GM12878 (cell line): ENCODE data around the gene TTC31. TPM values are rescaled to one million over a fixed set of nuclear protein-coding genes. Genes with fewer than 3 reads are reported as not detected.

ENCODE experiments used
- ATAC-seq: fragments of 200-7000 bp; cut with Tn5 transposase; 3 replicates; pipeline ENCODE4 v1.9.1; 2020; ENCODE audit warnings: mild to moderate bottlenecking, moderate library complexity
- BruUV-seq: library from RNA; stranded (reverse); fragments of 400-500 nt; replicated peaks from 2 replicates; lab custom pipeline; 2021; lab: Mats Ljungman, UMichigan
- CTCF ChIA-PET: fragments of 300-600 bp; sonication (Branson Sonifier 250); formaldehyde crosslinking; extraction: SDS; loops from one replicate; lab custom pipeline; 2021; ENCODE audit warnings: inconsistent platforms; lab: Yijun Ruan, JAX
- POLR2A ChIA-PET: fragments of 350-600 bp; formaldehyde crosslinking; extraction: SDS; loops from one replicate; lab custom pipeline; 2021; ENCODE audit warnings: inconsistent platforms; lab: Charles Lee
- RAD21 ChIA-PET: fragments of 300-600 bp; sonication (Branson Sonifier 250); formaldehyde crosslinking; loops from one replicate; lab custom pipeline; 2023; ENCODE audit warnings: antibody characterized with exemption; ENCODE audit not compliant: unreplicated experiment; lab: Charles Lee
- SMC1A ChIA-PET: fragments of 300-600 bp; sonication (Branson Sonifier 250); formaldehyde crosslinking; loops from one replicate; lab custom pipeline; 2023; ENCODE audit not compliant: unreplicated experiment, uncharacterized antibody; lab: Charles Lee
- DNase-seq: peaks from one replicate; pipeline ENCODE4 v3.0.0-alpha.2; 2011; ENCODE audit warnings: low read depth, low spot score
- FAIRE-seq: peaks from 3 replicates; lab custom pipeline; 2011; peaks lifted over from hg19 to GRCh38; lab: Jason Lieb, UNC
- H2AFZ ChIP-seq: 2 replicates; pipeline ENCODE4 v1.6.0; 2011; ENCODE audit warnings: low read depth, low read length, control low read depth; ENCODE audit not compliant: control insufficient read depth
- H3K27ac ChIP-seq: 2 replicates; pipeline ENCODE4 v1.5.1; 2011; ENCODE audit warnings: control low read depth; ENCODE audit not compliant: control insufficient read depth, insufficient read depth
- H3K27me3 ChIP-seq, 2 experiments: replicated peaks in 1 of 2; 2 replicates each; pipeline versions ENCODE4 v1.6.0 to v1.6.1; 2011; ENCODE audit warnings: low read length in 1 of 2; ENCODE audit not compliant: control insufficient read depth in 2 of 2, insufficient read depth in 2 of 2
- H3K36me3 ChIP-seq, 2 experiments: 2 replicates each; pipeline ENCODE4 v1.5.1; 2011; ENCODE audit warnings: low read length in 1 of 2; ENCODE audit not compliant: control insufficient read depth in 2 of 2, insufficient read depth in 2 of 2
- H3K4me1 ChIP-seq: 2 replicates; pipeline ENCODE4 v1.6.1; 2011; ENCODE audit warnings: mild to moderate bottlenecking, low read length, moderate library complexity, mixed read lengths; ENCODE audit not compliant: control insufficient read depth, insufficient read depth
- H3K4me2 ChIP-seq: 2 replicates; pipeline ENCODE4 v1.6.0; 2011; ENCODE audit warnings: control low read depth; ENCODE audit not compliant: control insufficient read depth, insufficient read depth
- H3K4me3 ChIP-seq: fragments of 200-600 bp; sonication (generic); 2 replicates; pipeline ENCODE4 v1.5.1; 2016
- H3K79me2 ChIP-seq: 2 replicates; pipeline ENCODE4 v1.6.0; 2011; ENCODE audit warnings: low read length; ENCODE audit not compliant: control insufficient read depth, insufficient read depth
- H3K9ac ChIP-seq: 2 replicates; pipeline ENCODE4 v1.8.0; 2011; ENCODE audit warnings: low read length, control low read depth, mixed read lengths; ENCODE audit not compliant: control insufficient read depth, insufficient read depth
- H3K9me3 ChIP-seq: replicated peaks from 3 replicates; pipeline ENCODE4 v1.5.1; 2011; ENCODE audit warnings: mild to moderate bottlenecking, low read length; ENCODE audit not compliant: control insufficient read depth, insufficient read depth
- H4K20me1 ChIP-seq: 2 replicates; pipeline ENCODE4 v1.6.0; 2011; ENCODE audit not compliant: control insufficient read depth, insufficient read depth
- ESRRA ChIP-seq: IDR thresholded peaks from 2 replicates; pipeline ENCODE4 v1.6.1; 2012; ENCODE audit warnings: mild to moderate bottlenecking, low read length, improper control_type of control experiment
- FOXK2 ChIP-seq: fragments of 450-650 bp; IDR thresholded peaks from 2 replicates; pipeline ENCODE4 v1.6.1; 2017; ENCODE audit warnings: mild to moderate bottlenecking, moderate library complexity
- HDGF ChIP-seq: fragments of 450-650 bp; IDR thresholded peaks from 2 replicates; pipeline ENCODE4 v1.6.1; 2016; ENCODE audit warnings: antibody characterized with exemption
- JUND ChIP-seq: IDR thresholded peaks from 2 replicates; pipeline ENCODE4 v1.6.1; 2012; ENCODE audit warnings: low read depth, mild to moderate bottlenecking, low read length, improper control_type of control experiment, moderate library complexity
- KLF5 ChIP-seq: fragments of 450-650 bp; IDR thresholded peaks from 2 replicates; pipeline ENCODE4 v1.6.1; 2014; ENCODE audit warnings: mild to moderate bottlenecking; ENCODE audit not compliant: partially characterized antibody
- SIN3A ChIP-seq: IDR thresholded peaks from 2 replicates; pipeline ENCODE4 v1.6.1; 2012; ENCODE audit warnings: low read depth, low read length, improper control_type of control experiment
- TAF1 ChIP-seq: IDR thresholded peaks from 2 replicates; pipeline ENCODE4 v1.6.1; 2011; ENCODE audit warnings: mild to moderate bottlenecking, low read depth, low read length, borderline replicate concordance
- WGBS: methylation state at CpG from one replicate; pipeline ENCODE4 v1.1.6; 2016; ENCODE audit warnings: low lambda C conversion rate; ENCODE audit not compliant: insufficient replicate concordance, insufficient coverage; ENCODE audit errors: missing lambda C conversion rate; 5-methylcytosine and 5-hydroxymethylcytosine counted together
- in situ Hi-C: fragments of 300-500 bp; cut with MboI; formaldehyde crosslinking; loops from 9 replicates; pipeline ENCODE4 v1.14.3; 2018; ENCODE audit warnings: mixed read lengths
- intact Hi-C: fragments of 100-400 bp; cut with micrococcal nuclease; formaldehyde crosslinking; loops from one replicate; pipeline ENCODE4 v1.14.2; 2022; ENCODE audit not compliant: unreplicated experiment
- polyA plus RNA-seq, 11 experiments: library from polyadenylated mRNA; depleted of rRNA in 4 of 11; unstranded in 6 of 11; stranded (reverse) in 5 of 11; fragments of >200 nt; fragmentation: Nextera tagmentation in 4 of 11; fragmentation: Illumina TruSeq in 1 of 11; extraction: Ambion mirVana in 4 of 11; extraction: Trizol in 1 of 11; gene quantifications; 1 replicate in 1 of 11; 2 replicates in 10 of 11; pipeline versions ENCODE4 v1.2.1 to v1.2.3, GENCODE V29; 2011 to 2016; ENCODE audit warnings: inconsistent platforms in 2 of 11, missing spikeins in 2 of 11, low read depth in 1 of 11
- total RNA-seq, 4 experiments: library from RNA; depleted of rRNA in 3 of 4; stranded (reverse); fragments of >200 nt in 3 of 4; fragmentation: Illumina TruSeq in 1 of 4; extraction: Trizol in 1 of 4; gene quantifications; 2 replicates each; pipeline versions ENCODE4 v1.2.1 to v1.2.3, GENCODE V29; 2013 to 2021
- TF ChIP-seq, protein P1 (sequence below), 3 experiments: IDR thresholded peaks in 2 of 3; conservative IDR thresholded peaks in 1 of 3; 2 replicates each; pipeline ENCODE4 v1.5.1; 2011; ENCODE audit warnings: low read depth in 3 of 3, low read length in 3 of 3, mild to moderate bottlenecking in 3 of 3, control low read depth in 2 of 3, moderate library complexity in 2 of 3, inconsistent platforms in 1 of 3, mixed read lengths in 1 of 3; ENCODE audit not compliant: control insufficient read depth in 2 of 3, insufficient read depth in 1 of 3; ENCODE audit errors: extremely low read depth in 1 of 3
- TF ChIP-seq, protein P2 (sequence below): fragments of 450-650 bp; formaldehyde crosslinking; IDR thresholded peaks from 2 replicates; pipeline ENCODE4 v1.4.0; 2020; ENCODE audit warnings: mild to moderate bottlenecking, moderate library complexity

The TTC31 gene
- total and polyA plus RNA-seq, 10 of the 15 experiments (the other 5 are each of a cell fraction or from before 2014, with no cell fraction given), result 6.5 to 34.9 (median 25.9) TPM

DNA sequence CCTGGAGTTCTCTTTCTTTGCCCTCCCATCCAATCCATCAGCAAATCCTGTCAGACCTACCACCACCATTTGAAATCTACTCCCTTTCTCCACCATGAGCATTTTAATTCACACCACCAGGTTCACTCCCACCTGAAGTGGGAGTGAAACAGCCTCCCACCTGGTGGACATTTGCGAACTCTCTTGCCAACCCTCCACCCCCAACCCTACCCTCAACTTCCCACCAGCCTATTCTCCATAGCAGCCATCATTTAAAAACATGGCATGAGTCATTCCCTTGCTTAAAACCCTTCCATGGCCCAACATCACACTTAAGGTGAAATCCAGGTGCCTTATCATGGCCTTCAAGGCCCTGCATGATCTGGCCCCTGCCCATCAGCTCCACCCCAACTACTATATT is 44.6 kb upstream of the TTC31 start:
- WGBS, result 92% methylated on average over 1 of the region's 1 CpG
- Histone ChIP-seq H3K27me3 (peaks cover 2 to 10% of the 10 kb centered on the region in 2 experiments; a peak in 3 of 4 replicates), H3K36me3 (no peaks in the 10 kb centered on the region), H2AFZ (no peak overlapping the region), H3K4me1 (peaks cover 23% of the 10 kb centered on the region), H4K20me1 (no peaks in the 10 kb centered on the region), H3K27ac (no peak overlapping the region), H3K4me3 (no peak overlapping the region)
- FAIRE-seq, result no peak
- SMC1A ChIA-PET, result interaction anchor here (0.7 to 1.4 kb wide), 3 partner anchors 16 to 20 kb away, joined by 3 to 4 read pairs (median 3); partner anchors contain the start of genes INO80B and WBP1
- RAD21 ChIA-PET, result no interaction called here
- no TSS peak for BruUV-seq
- DNase-seq, result no peak
- intact Hi-C loops, result no loop called here
- CTCF ChIA-PET, result interaction anchor here (1.2 to 2.5 kb wide), 2 partner anchors 16 to 25 kb away, joined by 3 to 12 read pairs; partner anchors contain the start of gene INO80B
- no peak for ATAC-seq
- TF ChIP-seq ESRRA (no peak), FOXK2 (no peak), KLF5 (no peak), JUND (no peak), SIN3A (no peak)
- TF ChIP-seq, all 136 proteins: peak for 0
- POLR2A ChIA-PET, result interaction anchor here (1.1 to 3.4 kb wide), 2 partner anchors 14 to 18 kb away, joined by 3 to 21 read pairs; partner anchors contain the start of genes C2orf81 and WDR54
- no peaks in the 10 kb centered on the region; the same call in 1 of the 2 replicates for H3K79me2 ChIP-seq
- H3K9me3 ChIP-seq, result no peaks in the 10 kb centered on the region
- H3K9ac ChIP-seq, result no peak overlapping the region
- in situ Hi-C loops, result no loop called here
- no peak overlapping the region for H3K4me2 ChIP-seq

DNA sequence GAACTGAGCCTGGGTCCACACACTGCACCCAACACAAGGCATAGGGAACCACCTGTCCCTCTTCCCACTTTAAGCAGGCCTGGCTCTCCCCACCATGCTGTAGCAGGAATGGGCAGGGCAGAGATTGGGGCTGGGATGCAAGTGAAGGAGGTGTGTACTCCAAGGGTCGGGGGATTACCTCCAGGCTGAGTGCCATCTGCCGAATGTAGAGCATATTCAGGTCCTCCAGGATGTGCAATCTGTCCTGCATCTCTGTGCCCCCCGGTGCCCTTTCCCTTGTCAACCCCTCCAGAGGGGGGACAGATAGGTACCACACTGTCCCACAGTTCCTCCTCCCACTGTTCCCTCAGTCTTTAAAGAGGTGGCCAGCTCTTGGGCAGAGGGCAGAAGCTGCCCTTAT is 43.5 kb upstream of the TTC31 start:
- ATAC-seq, result no peak
- DNase-seq, result no peak
- WGBS, result 61% methylated on average over 3 of the region's 3 CpGs
- in situ Hi-C loops (no loop called here), intact Hi-C loops (no loop called here)
- SMC1A ChIA-PET, result interaction anchor here (0.6 to 2.0 kb wide), 8 partner anchors 8 to 132 kb away, joined by 3 to 8 read pairs (median 4); partner anchors contain the start of genes C2orf81, INO80B, MRPL53 and WBP1
- H3K9ac ChIP-seq, result no peak overlapping the region
- peak; percentile 23 for FAIRE-seq
- CTCF ChIA-PET, result interaction anchor here (0.8 to 2.5 kb wide), 5 partner anchors 14 to 147 kb away, joined by 3 to 12 read pairs (median 3); partner anchors contain the start of genes C2orf81, INO80B, MRPL53 and WDR54
- no peaks in the 10 kb centered on the region; the same call in 1 of the 2 replicates for H3K79me2 ChIP-seq
- H3K4me3 ChIP-seq, result peak overlapping the region; percentile 61; the same call in 1 of the 2 replicates
- H2AFZ ChIP-seq, result no peak overlapping the region
- H3K4me1 ChIP-seq, result peaks cover 23% of the 10 kb centered on the region
- H4K20me1 ChIP-seq, result no peaks in the 10 kb centered on the region
- H3K27ac ChIP-seq, result no peak overlapping the region
- peaks cover 2 to 10% of the 10 kb centered on the region in 2 experiments; a peak in 3 of 4 replicates for H3K27me3 ChIP-seq
- peak overlapping the region; percentile 81 for H3K4me2 ChIP-seq
- BruUV-seq, result no TSS peak
- H3K9me3 ChIP-seq, result no peaks in the 10 kb centered on the region
- RAD21 ChIA-PET, result interaction anchor here (1.1 to 2.3 kb wide), 8 partner anchors 11 to 117 kb away, joined by 3 to 13 read pairs (median 6); partner anchors contain the start of genes C2orf81, INO80B, MRPL53 and WDR54
- no peaks in the 10 kb centered on the region for H3K36me3 ChIP-seq
- POLR2A ChIA-PET, result interaction anchor here (0.5 to 3.4 kb wide), 8 partner anchors 8 to 1381 kb away, joined by 3 to 29 read pairs (median 7); partner anchors contain the start of genes C2orf81, INO80B, WBP1 and WDR54
- TF ChIP-seq, protein P1, sequence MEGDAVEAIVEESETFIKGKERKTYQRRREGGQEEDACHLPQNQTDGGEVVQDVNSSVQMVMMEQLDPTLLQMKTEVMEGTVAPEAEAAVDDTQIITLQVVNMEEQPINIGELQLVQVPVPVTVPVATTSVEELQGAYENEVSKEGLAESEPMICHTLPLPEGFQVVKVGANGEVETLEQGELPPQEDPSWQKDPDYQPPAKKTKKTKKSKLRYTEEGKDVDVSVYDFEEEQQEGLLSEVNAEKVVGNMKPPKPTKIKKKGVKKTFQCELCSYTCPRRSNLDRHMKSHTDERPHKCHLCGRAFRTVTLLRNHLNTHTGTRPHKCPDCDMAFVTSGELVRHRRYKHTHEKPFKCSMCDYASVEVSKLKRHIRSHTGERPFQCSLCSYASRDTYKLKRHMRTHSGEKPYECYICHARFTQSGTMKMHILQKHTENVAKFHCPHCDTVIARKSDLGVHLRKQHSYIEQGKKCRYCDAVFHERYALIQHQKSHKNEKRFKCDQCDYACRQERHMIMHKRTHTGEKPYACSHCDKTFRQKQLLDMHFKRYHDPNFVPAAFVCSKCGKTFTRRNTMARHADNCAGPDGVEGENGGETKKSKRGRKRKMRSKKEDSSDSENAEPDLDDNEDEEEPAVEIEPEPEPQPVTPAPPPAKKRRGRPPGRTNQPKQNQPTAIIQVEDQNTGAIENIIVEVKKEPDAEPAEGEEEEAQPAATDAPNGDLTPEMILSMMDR (IDR thresholded peaks at IDR 0.05 in 2 of 3, conservative IDR thresholded peaks at IDR 0.05 in 1 of 3; ENCODE audit: control insufficient read depth in 2 of 3, extremely low read depth in 1 of 3, insufficient read depth in 1 of 3, low read depth in 3 of 3, low read length in 3 of 3), result no peak
- TF ChIP-seq TAF1 (no peak), HDGF (no peak)
- TF ChIP-seq, protein P2, sequence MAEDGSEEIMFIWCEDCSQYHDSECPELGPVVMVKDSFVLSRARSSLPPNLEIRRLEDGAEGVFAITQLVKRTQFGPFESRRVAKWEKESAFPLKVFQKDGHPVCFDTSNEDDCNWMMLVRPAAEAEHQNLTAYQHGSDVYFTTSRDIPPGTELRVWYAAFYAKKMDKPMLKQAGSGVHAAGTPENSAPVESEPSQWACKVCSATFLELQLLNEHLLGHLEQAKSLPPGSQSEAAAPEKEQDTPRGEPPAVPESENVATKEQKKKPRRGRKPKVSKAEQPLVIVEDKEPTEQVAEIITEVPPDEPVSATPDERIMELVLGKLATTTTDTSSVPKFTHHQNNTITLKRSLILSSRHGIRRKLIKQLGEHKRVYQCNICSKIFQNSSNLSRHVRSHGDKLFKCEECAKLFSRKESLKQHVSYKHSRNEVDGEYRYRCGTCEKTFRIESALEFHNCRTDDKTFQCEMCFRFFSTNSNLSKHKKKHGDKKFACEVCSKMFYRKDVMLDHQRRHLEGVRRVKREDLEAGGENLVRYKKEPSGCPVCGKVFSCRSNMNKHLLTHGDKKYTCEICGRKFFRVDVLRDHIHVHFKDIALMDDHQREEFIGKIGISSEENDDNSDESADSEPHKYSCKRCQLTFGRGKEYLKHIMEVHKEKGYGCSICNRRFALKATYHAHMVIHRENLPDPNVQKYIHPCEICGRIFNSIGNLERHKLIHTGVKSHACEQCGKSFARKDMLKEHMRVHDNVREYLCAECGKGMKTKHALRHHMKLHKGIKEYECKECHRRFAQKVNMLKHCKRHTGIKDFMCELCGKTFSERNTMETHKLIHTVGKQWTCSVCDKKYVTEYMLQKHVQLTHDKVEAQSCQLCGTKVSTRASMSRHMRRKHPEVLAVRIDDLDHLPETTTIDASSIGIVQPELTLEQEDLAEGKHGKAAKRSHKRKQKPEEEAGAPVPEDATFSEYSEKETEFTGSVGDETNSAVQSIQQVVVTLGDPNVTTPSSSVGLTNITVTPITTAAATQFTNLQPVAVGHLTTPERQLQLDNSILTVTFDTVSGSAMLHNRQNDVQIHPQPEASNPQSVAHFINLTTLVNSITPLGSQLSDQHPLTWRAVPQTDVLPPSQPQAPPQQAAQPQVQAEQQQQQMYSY, result no peak
